ENCODE measurements around the gene TXLNA.
"Not testable (repeated sequence)": the region's sequence is repeated elsewhere in the genome, so short reads cannot be mapped to it uniquely, and the experiment has no call there.

TXLNA gene

GRCh38 chr1:32179443-32180185, at the start of gene TXLNA:
TSS of gene TXLNA (plus strand) at chr1:32179675. CDS start at chr1:32180346, 671 bp downstream.
- Histone ChIP-seq H3K4me1 (ENCODE audit: insufficient read depth, low read length) (peaks cover 20% of the 10 kb centered on the region), H3K9me3 (ENCODE audit: control insufficient read depth, insufficient read depth, low read length) (no peaks in the 10 kb centered on the region), H3K36me3 (ENCODE audit: insufficient read depth, low read length) (peaks cover 6% of the 10 kb centered on the region), H3K9ac (ENCODE audit: low read depth, low read length) (peak within 1 kb of the TSS; percentile 65)

GRCh38 chr1:32133950-32134280, 45.6 kb upstream of the TXLNA start:
- not testable (repeated sequence) for H3K9me3 ChIP-seq (ENCODE audit: control insufficient read depth, insufficient read depth, low read length); H3K36me3 ChIP-seq (ENCODE audit: insufficient read depth, low read length); H3K9ac ChIP-seq (ENCODE audit: low read depth, low read length); H3K4me1 ChIP-seq (ENCODE audit: insufficient read depth, low read length)

GRCh38 chr1:32137111-32137510, 42.4 kb upstream of the TXLNA start:
- Histone ChIP-seq H3K36me3 (ENCODE audit: insufficient read depth, low read length) (no peaks in the 10 kb centered on the region), H3K9ac (ENCODE audit: low read depth, low read length) (no peak overlapping the region), H3K4me1 (ENCODE audit: insufficient read depth, low read length) (peaks cover 7% of the 10 kb centered on the region), H3K9me3 (ENCODE audit: control insufficient read depth, insufficient read depth, low read length) (no peaks in the 10 kb centered on the region)

- no peaks in the 10 kb centered on the region for H3K9me3 ChIP-seq (ENCODE audit: control insufficient read depth, insufficient read depth, low read length)
- no peak overlapping the region for H3K9ac ChIP-seq (ENCODE audit: low read depth, low read length)
Observed at GRCh38 chr1:32138965-32139364, 40.5 kb upstream of the TXLNA start.

DNA sequence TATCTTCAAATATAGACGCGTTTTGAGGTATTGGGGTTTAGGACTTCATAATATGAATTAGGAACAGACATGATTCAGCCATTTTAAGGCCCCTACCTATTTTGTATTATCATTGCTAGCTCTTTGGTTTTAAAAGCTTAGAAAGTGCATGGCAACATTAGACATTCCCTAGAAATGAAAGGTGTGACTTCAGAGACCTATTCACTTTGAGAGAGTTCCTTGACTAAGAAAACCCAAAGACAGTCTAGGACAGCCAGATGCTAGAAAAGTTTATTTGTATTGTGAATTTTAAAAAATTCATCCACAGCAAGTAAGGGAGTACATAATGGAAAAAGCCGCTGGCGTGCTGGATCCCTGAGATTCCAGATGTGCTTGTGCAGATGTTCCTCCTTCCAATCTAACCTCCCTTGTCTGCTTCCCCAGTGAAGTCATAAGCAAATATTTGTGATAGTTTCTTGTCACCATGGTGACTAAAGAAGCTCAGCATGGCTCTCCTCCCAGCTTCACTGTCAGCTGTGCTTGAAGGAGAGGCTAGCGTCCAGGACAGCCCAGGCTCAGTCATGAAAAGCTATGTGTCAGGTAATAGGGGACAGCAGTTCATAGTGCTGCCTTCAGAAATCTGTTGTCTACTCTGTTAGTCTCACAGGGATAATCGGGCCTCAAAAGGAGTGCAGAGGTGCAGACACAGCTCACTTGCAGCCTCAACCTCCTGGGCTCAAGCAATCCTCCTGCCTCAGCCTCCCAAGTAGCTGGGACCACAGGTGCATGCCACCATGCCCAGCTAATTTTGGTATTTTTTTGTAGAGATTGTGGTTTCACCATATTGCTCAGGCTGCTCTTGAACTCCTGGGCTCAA, 36.8 kb upstream of the TXLNA start:
- Histone ChIP-seq H3K36me3 (ENCODE audit: insufficient read depth, low read length) (no peaks in the 10 kb centered on the region), H3K4me1 (ENCODE audit: insufficient read depth, low read length) (peaks cover 7% of the 10 kb centered on the region), H3K9ac (ENCODE audit: low read depth, low read length) (no peak overlapping the region), H3K9me3 (ENCODE audit: control insufficient read depth, insufficient read depth, low read length) (no peaks in the 10 kb centered on the region)

More at GRCh38 chr1:32138965-32139364, 40.5 kb upstream of the TXLNA start:
- H3K36me3 ChIP-seq (ENCODE audit: insufficient read depth, low read length) = no peaks in the 10 kb centered on the region
- peaks cover 7% of the 10 kb centered on the region for H3K4me1 ChIP-seq (ENCODE audit: insufficient read depth, low read length)

DNA sequence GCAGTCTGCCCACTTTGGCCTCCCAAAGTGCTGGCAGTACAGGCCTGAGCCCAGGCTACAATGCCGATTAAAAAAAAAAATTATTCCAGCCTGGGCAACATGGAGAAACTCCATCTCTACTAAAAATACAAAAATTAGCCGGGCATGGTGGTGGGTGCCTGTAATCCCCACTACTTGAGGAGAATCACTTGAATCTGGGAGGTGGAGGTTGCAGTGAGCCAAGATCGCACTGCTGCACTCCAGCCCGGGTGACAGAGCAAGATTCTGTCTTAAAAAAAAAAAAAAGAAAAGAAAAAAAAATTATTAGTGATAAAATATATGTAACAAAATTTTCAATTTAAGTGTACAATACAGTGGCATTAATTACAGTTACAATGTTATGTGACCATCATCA, 36.2 kb upstream of the TXLNA start:
- H3K36me3 ChIP-seq (ENCODE audit: insufficient read depth, low read length); H3K4me1 ChIP-seq (ENCODE audit: insufficient read depth, low read length); H3K9ac ChIP-seq (ENCODE audit: low read depth, low read length); H3K9me3 ChIP-seq (ENCODE audit: control insufficient read depth, insufficient read depth, low read length): not testable (repeated sequence)

- Histone ChIP-seq H3K9ac (ENCODE audit: low read depth, low read length) (no peak overlapping the region), H3K9me3 (ENCODE audit: control insufficient read depth, insufficient read depth, low read length) (no peaks in the 10 kb centered on the region), H3K4me1 (ENCODE audit: insufficient read depth, low read length) (peaks cover 1% of the 10 kb centered on the region), H3K36me3 (ENCODE audit: insufficient read depth, low read length) (no peaks in the 10 kb centered on the region)
Observed at GRCh38 chr1:32144033-32144432, 35.4 kb upstream of the TXLNA start.

GRCh38 chr1:32147799-32148198, 31.7 kb upstream of the TXLNA start:
- not testable (repeated sequence) for H3K4me1 ChIP-seq (ENCODE audit: insufficient read depth, low read length); H3K9ac ChIP-seq (ENCODE audit: low read depth, low read length); H3K9me3 ChIP-seq (ENCODE audit: control insufficient read depth, insufficient read depth, low read length)

GRCh38 chr1:32150847-32151246, 28.6 kb upstream of the TXLNA start:
- peaks cover 4% of the 10 kb centered on the region for H3K36me3 ChIP-seq (ENCODE audit: insufficient read depth, low read length)
- no peak overlapping the region for H3K9ac ChIP-seq (ENCODE audit: low read depth, low read length)
- H3K4me1 ChIP-seq (ENCODE audit: insufficient read depth, low read length) = no peaks in the 10 kb centered on the region; the same call in 1 of the 2 replicates
- no peaks in the 10 kb centered on the region for H3K9me3 ChIP-seq (ENCODE audit: control insufficient read depth, insufficient read depth, low read length)

More at GRCh38 chr1:32147799-32148198, 31.7 kb upstream of the TXLNA start:
- H3K36me3 ChIP-seq (ENCODE audit: insufficient read depth, low read length) = not testable (repeated sequence)

- H3K4me1 ChIP-seq (ENCODE audit: insufficient read depth, low read length) = no peaks in the 10 kb centered on the region; the same call in 1 of the 2 replicates
- H3K36me3 ChIP-seq (ENCODE audit: insufficient read depth, low read length) = peaks cover 9% of the 10 kb centered on the region
- no peaks in the 10 kb centered on the region for H3K9me3 ChIP-seq (ENCODE audit: control insufficient read depth, insufficient read depth, low read length)
- H3K9ac ChIP-seq (ENCODE audit: low read depth, low read length) = no peak overlapping the region
Observed at GRCh38 chr1:32151319-32151787, 28.1 kb upstream of the TXLNA start.

DNA sequence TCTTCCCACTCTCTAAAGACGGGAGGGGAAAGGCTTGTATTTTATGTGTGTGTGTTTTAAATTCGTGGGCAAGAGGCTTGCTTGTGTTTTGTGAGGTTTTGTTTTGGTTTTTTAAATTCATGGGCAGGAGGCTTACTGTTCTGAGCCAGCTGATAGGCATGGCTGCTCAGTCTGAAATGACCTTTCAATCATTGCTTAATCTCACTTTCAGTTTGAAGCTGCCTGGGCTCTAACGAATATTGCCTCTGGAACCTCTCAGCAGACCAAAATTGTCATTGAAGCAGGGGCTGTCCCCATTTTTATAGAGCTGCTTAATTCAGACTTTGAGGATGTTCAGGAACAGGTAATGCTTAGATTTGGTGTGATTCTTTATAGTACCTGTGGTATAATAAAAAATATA, 20.3 kb upstream of the TXLNA start:
- Histone ChIP-seq H3K4me1 (ENCODE audit: insufficient read depth, low read length) (no peaks in the 10 kb centered on the region), H3K9me3 (ENCODE audit: control insufficient read depth, insufficient read depth, low read length) (no peaks in the 10 kb centered on the region), H3K36me3 (ENCODE audit: insufficient read depth, low read length) (peaks cover 34% of the 10 kb centered on the region), H3K9ac (ENCODE audit: low read depth, low read length) (no peak overlapping the region)

- H3K9me3 ChIP-seq (ENCODE audit: control insufficient read depth, insufficient read depth, low read length) = no peaks in the 10 kb centered on the region
- H3K9ac ChIP-seq (ENCODE audit: low read depth, low read length) = no peak overlapping the region
- H3K36me3 ChIP-seq (ENCODE audit: insufficient read depth, low read length) = peaks cover 21% of the 10 kb centered on the region
- H3K4me1 ChIP-seq (ENCODE audit: insufficient read depth, low read length) = no peaks in the 10 kb centered on the region
Observed at GRCh38 chr1:32163405-32163804, 16.1 kb upstream of the TXLNA start.

DNA sequence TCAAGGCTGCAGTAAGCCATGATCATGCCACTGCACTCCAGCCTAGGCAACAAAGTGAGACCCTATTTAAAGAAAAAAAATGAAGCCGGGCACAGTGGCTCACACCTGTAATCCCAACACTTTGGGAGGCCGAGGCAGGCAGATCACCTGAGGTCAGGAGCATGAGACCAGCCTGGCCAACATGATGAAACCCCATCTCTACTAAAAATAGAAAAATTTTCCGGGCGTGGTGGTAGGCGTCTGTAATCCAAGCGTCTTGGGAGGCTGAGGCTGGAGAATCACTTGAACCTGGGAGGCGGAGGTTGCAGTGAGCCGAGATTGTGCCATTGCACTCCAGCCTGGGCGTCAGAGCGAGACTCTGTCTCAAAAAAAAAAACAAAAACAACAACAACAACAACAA, 13.8 kb upstream of the TXLNA start:
- H3K36me3 ChIP-seq (ENCODE audit: insufficient read depth, low read length) = peaks cover 30% of the 10 kb centered on the region
- H3K4me1 ChIP-seq (ENCODE audit: insufficient read depth, low read length); H3K9me3 ChIP-seq (ENCODE audit: control insufficient read depth, insufficient read depth, low read length); H3K9ac ChIP-seq (ENCODE audit: low read depth, low read length): not testable (repeated sequence)

- no peak overlapping the region for H3K9ac ChIP-seq (ENCODE audit: low read depth, low read length)
- peaks cover 39% of the 10 kb centered on the region for H3K36me3 ChIP-seq (ENCODE audit: insufficient read depth, low read length)
- H3K9me3 ChIP-seq (ENCODE audit: control insufficient read depth, insufficient read depth, low read length) = no peaks in the 10 kb centered on the region
- H3K4me1 ChIP-seq (ENCODE audit: insufficient read depth, low read length) = no peaks in the 10 kb centered on the region
Observed at GRCh38 chr1:32170991-32171390, 8.5 kb upstream of the TXLNA start.
